ENCODE measurements around the gene YTHDF2.

GRCh38 chr1:28813931-28814465, 77.3 kb downstream of the YTHDF2 start:
- TF ChIP-seq CTCF (IDR thresholded peaks at IDR 0.05 in 2 of 3, conservative IDR thresholded peaks at IDR 0.05 in 1 of 3; ENCODE audit: borderline replicate concordance in 1 of 3, insufficient read depth in 1 of 3, low read depth in 2 of 3, low read length in 2 of 3) = no peak
- TF ChIP-seq POLR2A (IDR thresholded peaks at IDR 0.05; ENCODE audit: borderline replicate concordance, extremely low read depth, insufficient read depth, insufficient read length) = no peak
- TF ChIP-seq SIN3A (IDR thresholded peaks at IDR 0.05; ENCODE audit: low read depth) = no peak
- no peak for TF ChIP-seq SP1 (IDR thresholded peaks at IDR 0.05; ENCODE audit: low read depth)
- TF ChIP-seq ELF1 (IDR thresholded peaks at IDR 0.05; ENCODE audit: borderline replicate concordance, low read depth) = no peak
